CD14-positive monocyte (primary cell): ENCODE measurements around the gene MT2A. TPM values are rescaled to one million over a fixed set of nuclear protein-coding genes. Genes with fewer than 3 reads are reported as not detected.

Source experiments
- DNase-seq, 3 donors: peaks; one replicate each; pipeline ENCODE4 v3.0.0-alpha.2; 2011 to 2022
- H2AFZ ChIP-seq: 2 replicates; pipeline ENCODE4 v1.6.0; 2012; ENCODE audit warnings: mild to moderate bottlenecking, low read depth, low read length, inconsistent platforms; ENCODE audit not compliant: insufficient read depth, poor library complexity, severe bottlenecking
- H3K27ac ChIP-seq, 2 donors: 1 replicate in 1 of 2; 2 replicates in 1 of 2; pipeline ENCODE4 v1.5.1; 2012 to 2013; ENCODE audit warnings: low read length in 2 of 2, control low read depth in 1 of 2, inconsistent platforms in 1 of 2, low read depth in 1 of 2, mild to moderate bottlenecking in 1 of 2
- H3K27me3 ChIP-seq, 2 donors: one replicate each; pipeline versions ENCODE4 v1.6.0 to v1.6.1; 2011 to 2013; ENCODE audit warnings: low read length in 2 of 2; ENCODE audit not compliant: control insufficient read depth in 2 of 2, insufficient read depth in 2 of 2
- H3K36me3 ChIP-seq, 2 donors: replicated peaks in 1 of 2; 1 replicate in 1 of 2; 2 replicates in 1 of 2; pipeline versions ENCODE4 v1.5.1 to v1.6.1; 2012 to 2013; ENCODE audit warnings: low read length in 2 of 2, control low read depth in 1 of 2, inconsistent platforms in 1 of 2, mild to moderate bottlenecking in 1 of 2; ENCODE audit not compliant: insufficient read depth in 2 of 2, control insufficient read depth in 1 of 2
- H3K4me1 ChIP-seq, 2 donors: 1 replicate in 1 of 2; 2 replicates in 1 of 2; pipeline versions ENCODE4 v1.5.1 to v1.6.1; 2012 to 2013; ENCODE audit warnings: low read length in 2 of 2, control low read depth in 1 of 2, inconsistent platforms in 1 of 2, mild to moderate bottlenecking in 1 of 2, moderate library complexity in 1 of 2; ENCODE audit not compliant: insufficient read depth in 2 of 2, control insufficient read depth in 1 of 2
- H3K4me2 ChIP-seq: replicated peaks from 2 replicates; pipeline ENCODE3; 2012; ENCODE audit warnings: low read length, moderate library complexity, mild to moderate bottlenecking; ENCODE audit not compliant: poor library complexity, severe bottlenecking; ENCODE audit errors: extremely low read depth
- H3K4me3 ChIP-seq, 3 experiments: fragments of 200-600 bp in 1 of 3; sonication (generic) in 1 of 3; replicated peaks in 1 of 3; 1 replicate in 2 of 3; 2 replicates in 1 of 3; pipeline ENCODE4 v1.5.1; 2011 to 2013; ENCODE audit warnings: low read length in 3 of 3, mild to moderate bottlenecking in 3 of 3, control low read depth in 2 of 3, low read depth in 2 of 3, inconsistent platforms in 1 of 3, moderate library complexity in 1 of 3
- H3K79me2 ChIP-seq: 2 replicates; pipeline ENCODE4 v1.6.0; 2012; ENCODE audit warnings: mild to moderate bottlenecking, control low read depth, inconsistent platforms, low read length, moderate library complexity; ENCODE audit not compliant: insufficient read depth
- H3K9ac ChIP-seq: 2 replicates; pipeline ENCODE4 v1.6.0; 2017; ENCODE audit warnings: low read length, mild to moderate bottlenecking; ENCODE audit not compliant: insufficient read depth, poor library complexity, severe bottlenecking
- H3K9me3 ChIP-seq, 2 donors: replicated peaks in 1 of 2; 1 replicate in 1 of 2; 2 replicates in 1 of 2; pipeline versions ENCODE4 v1.5.1 to v1.6.1; 2012 to 2013; ENCODE audit warnings: low read length in 2 of 2, control low read depth in 1 of 2; ENCODE audit not compliant: control insufficient read depth in 1 of 2, insufficient read depth in 1 of 2
- H4K20me1 ChIP-seq: 2 replicates; pipeline ENCODE4 v1.6.0; 2012; ENCODE audit warnings: mild to moderate bottlenecking, low read length, control low read depth, moderate library complexity; ENCODE audit not compliant: insufficient read depth
- H3K27ac Mint-ChIP-seq, 7 donors: one replicate each; pipeline ENCODE4 v1.8.0; 2020; ENCODE audit warnings: mild to moderate bottlenecking in 7 of 7, mixed read lengths in 7 of 7, moderate library complexity in 6 of 7, inconsistent platforms in 2 of 7
- H3K27me3 Mint-ChIP-seq, 3 donors: one replicate each; pipeline ENCODE4 v1.8.0; 2021 to 2022; ENCODE audit warnings: low read depth in 3 of 3, mild to moderate bottlenecking in 3 of 3, mixed read lengths in 3 of 3, moderate library complexity in 3 of 3, inconsistent platforms in 1 of 3
- H3K36me3 Mint-ChIP-seq, 2 donors: one replicate each; pipeline ENCODE4 v1.8.0; 2020; ENCODE audit warnings: mixed read lengths in 2 of 2, inconsistent platforms in 1 of 2, mild to moderate bottlenecking in 1 of 2
- H3K4me1 Mint-ChIP-seq: one replicate; pipeline ENCODE4 v1.8.0; 2020; ENCODE audit warnings: mild to moderate bottlenecking, mixed read lengths
- H3K4me3 Mint-ChIP-seq, 2 donors: one replicate each; pipeline ENCODE4 v1.8.0; 2020; ENCODE audit warnings: mild to moderate bottlenecking in 2 of 2, mixed read lengths in 2 of 2, moderate library complexity in 1 of 2
- H3K9me3 Mint-ChIP-seq, 7 donors: one replicate each; pipeline ENCODE4 v1.8.0; 2020 to 2022; ENCODE audit warnings: mixed read lengths in 7 of 7, mild to moderate bottlenecking in 6 of 7, moderate library complexity in 6 of 7, inconsistent platforms in 2 of 7
- WGBS: methylation state at CpG from one replicate; pipeline ENCODE4 v1.1.5; 2013; ENCODE audit warnings: missing lambda C conversion rate; ENCODE audit not compliant: insufficient coverage; 5-methylcytosine and 5-hydroxymethylcytosine counted together
- intact Hi-C, 2 donors: fragments of 100-400 bp; cut with micrococcal nuclease; formaldehyde crosslinking; loops; one replicate each; pipeline versions ENCODE4 v1.15.0 to v1.15.1; 2023
- polyA plus RNA-seq, 3 donors: library from polyadenylated mRNA; depleted of rRNA in 1 of 3; unstranded in 2 of 3; stranded (reverse) in 1 of 3; fragments of 300-500 nt in 2 of 3; fragments of >200 nt in 1 of 3; fragmentation: Illumina TruSeq in 2 of 3; gene quantifications; 1 replicate in 2 of 3; 2 replicates in 1 of 3; pipeline ENCODE4 v1.2.3, GENCODE V29; 2012 to 2021
- TF ChIP-seq, protein P1 (sequence below): fragments of 200-600 bp; IDR thresholded peaks from one replicate; pipeline ENCODE4 v1.8.0; 2022; ENCODE audit warnings: antibody characterized with exemption, mild to moderate bottlenecking

Gene MT2A
- polyA plus RNA-seq, 3 donors = 26.8 to 228 (median 126) TPM

DNA sequence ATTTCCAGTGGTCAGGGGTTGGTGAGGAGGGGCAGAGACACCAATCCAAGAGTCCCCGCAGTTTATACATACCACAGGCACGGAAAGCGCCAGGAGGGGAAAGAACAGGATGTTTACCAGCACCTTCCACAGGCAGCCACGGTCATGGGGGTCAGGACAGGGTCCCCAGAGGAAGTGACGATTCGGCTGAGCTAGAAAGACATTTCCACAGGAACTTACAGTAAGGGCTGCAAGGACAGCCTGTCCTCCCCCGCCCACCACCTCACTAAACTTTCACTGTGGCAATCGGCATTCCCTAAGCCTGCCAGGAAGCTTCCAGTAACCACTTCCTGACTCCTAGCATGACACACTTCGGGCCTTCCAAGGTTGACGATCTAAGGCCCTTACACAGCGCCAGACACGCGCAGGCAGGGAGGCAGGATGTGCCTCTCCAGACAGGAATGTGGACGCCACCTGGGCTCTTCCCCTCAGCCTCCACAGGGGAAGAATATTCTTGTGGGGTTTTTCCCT is 1.2 kb upstream of the MT2A start:
- Histone ChIP-seq H3K9ac (no peak overlapping the region), H3K4me3 (no peak overlapping the region), H3K36me3 (no peaks in the 10 kb centered on the region), H3K27ac (peak overlapping the region; percentile 65 to 93), H4K20me1 (no peaks in the 10 kb centered on the region), H3K4me2 (no peak overlapping the region), H2AFZ (peak overlapping the region; percentile 79), H3K4me1 (peaks cover 34 to 41% of the 10 kb centered on the region in 2 donors), H3K9me3 (no peaks in the 10 kb centered on the region), H3K79me2 (no peaks in the 10 kb centered on the region), H3K27me3 (no peaks in the 10 kb centered on the region)
- peaks cover 2 to 4% (median 2%) of the 10 kb centered on the region in 3 donors for H3K27me3 Mint-ChIP-seq
- H3K9me3 Mint-ChIP-seq = peaks cover 0 to 3% (median 0%) of the 10 kb centered on the region in 7 donors
- TF ChIP-seq, protein P1, sequence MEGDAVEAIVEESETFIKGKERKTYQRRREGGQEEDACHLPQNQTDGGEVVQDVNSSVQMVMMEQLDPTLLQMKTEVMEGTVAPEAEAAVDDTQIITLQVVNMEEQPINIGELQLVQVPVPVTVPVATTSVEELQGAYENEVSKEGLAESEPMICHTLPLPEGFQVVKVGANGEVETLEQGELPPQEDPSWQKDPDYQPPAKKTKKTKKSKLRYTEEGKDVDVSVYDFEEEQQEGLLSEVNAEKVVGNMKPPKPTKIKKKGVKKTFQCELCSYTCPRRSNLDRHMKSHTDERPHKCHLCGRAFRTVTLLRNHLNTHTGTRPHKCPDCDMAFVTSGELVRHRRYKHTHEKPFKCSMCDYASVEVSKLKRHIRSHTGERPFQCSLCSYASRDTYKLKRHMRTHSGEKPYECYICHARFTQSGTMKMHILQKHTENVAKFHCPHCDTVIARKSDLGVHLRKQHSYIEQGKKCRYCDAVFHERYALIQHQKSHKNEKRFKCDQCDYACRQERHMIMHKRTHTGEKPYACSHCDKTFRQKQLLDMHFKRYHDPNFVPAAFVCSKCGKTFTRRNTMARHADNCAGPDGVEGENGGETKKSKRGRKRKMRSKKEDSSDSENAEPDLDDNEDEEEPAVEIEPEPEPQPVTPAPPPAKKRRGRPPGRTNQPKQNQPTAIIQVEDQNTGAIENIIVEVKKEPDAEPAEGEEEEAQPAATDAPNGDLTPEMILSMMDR = no peak
- peak overlapping the region in 4 of 7 donors; percentile 56 to 91 (median 88) for H3K27ac Mint-ChIP-seq
- H3K4me1 Mint-ChIP-seq = peaks cover 43% of the 10 kb centered on the region
- intact Hi-C loops = loop anchor here (10.0 kb wide), 3 partner anchors 98 to 578 kb away; partner anchors contain the start of genes NUDT21 (in 1 of the 2), OGFOD1 (in 1 of the 2), PSME3IP1 (in 1 of the 2) and RSPRY1 (in 1 of the 2)
- no peak overlapping the region for H3K4me3 Mint-ChIP-seq
- H3K36me3 Mint-ChIP-seq = no peaks in the 10 kb centered on the region
- DNase-seq = no peak
- 36% methylated on average over 5 of the region's 14 CpGs for WGBS

GRCh38 chr16:56607675-56608042 is 725 bp upstream of the MT2A start:
- Histone ChIP-seq H3K27ac (peak overlapping the region; percentile 65 to 93), H3K4me2 (peak overlapping the region; percentile 87), H3K27me3 (no peaks in the 10 kb centered on the region), H3K9me3 (no peaks in the 10 kb centered on the region), H4K20me1 (no peaks in the 10 kb centered on the region), H3K9ac (peak overlapping the region; percentile 65), H2AFZ (peak overlapping the region; percentile 79), H3K4me1 (peaks cover 34 to 41% of the 10 kb centered on the region in 2 donors), H3K36me3 (no peaks in the 10 kb centered on the region), H3K79me2 (no peaks in the 10 kb centered on the region), H3K4me3 (peak overlapping the region in 2 of 3 experiments; percentile 46 to 97)
- peaks cover 43% of the 10 kb centered on the region for H3K4me1 Mint-ChIP-seq
- TF ChIP-seq, protein P1 = no peak
- H3K4me3 Mint-ChIP-seq = peak overlapping the region; percentile 75 to 79
- peaks cover 0 to 3% (median 0%) of the 10 kb centered on the region in 7 donors for H3K9me3 Mint-ChIP-seq
- intact Hi-C loops = loop anchor here (10.0 kb wide), 3 partner anchors 97 to 577 kb away; partner anchors contain the start of genes NUDT21 (in 1 of the 2), OGFOD1 (in 1 of the 2), PSME3IP1 (in 1 of the 2) and RSPRY1 (in 1 of the 2)
- H3K36me3 Mint-ChIP-seq = no peaks in the 10 kb centered on the region
- DNase-seq = no peak
- H3K27ac Mint-ChIP-seq = peak overlapping the region; percentile 82 to 91 (median 88)
- H3K27me3 Mint-ChIP-seq = peaks cover 2 to 3% (median 2%) of the 10 kb centered on the region in 3 donors
- no CpG with 5 or more reads among the region's 2 CpGs for WGBS
